DND-41 (cell line): ENCODE results near the gene CDK5RAP1.

Experiments used
- ATAC-seq: fragments of 200-7000 bp; cut with Tn5 transposase; 3 replicates; pipeline ENCODE4 v1.9.1; 2021; ENCODE audit warnings: low read depth; ENCODE audit not compliant: insufficient read depth
- DNase-seq: peaks from one replicate; pipeline ENCODE4 v3.0.0-alpha.2; 2020
- H2AFZ ChIP-seq: 2 replicates; pipeline ENCODE4 v1.6.0; 2012; ENCODE audit warnings: low read depth, low read length
- H3K27ac ChIP-seq: 2 replicates; pipeline ENCODE4 v1.5.1; 2012; ENCODE audit warnings: low read length, inconsistent platforms
- H3K27me3 ChIP-seq: fragments of 200-600 bp; sonication (generic); 2 replicates; pipeline ENCODE4 v1.6.0; 2012; ENCODE audit warnings: low read length, mild to moderate bottlenecking, inconsistent platforms; ENCODE audit not compliant: insufficient read depth, poor library complexity
- H3K36me3 ChIP-seq: 2 replicates; pipeline ENCODE4 v1.5.1; 2012; ENCODE audit warnings: low read length, inconsistent platforms; ENCODE audit not compliant: insufficient read depth
- H3K4me1 ChIP-seq: 2 replicates; pipeline ENCODE4 v1.5.1; 2012; ENCODE audit warnings: mild to moderate bottlenecking, low read length; ENCODE audit not compliant: insufficient read depth
- H3K4me2 ChIP-seq: 2 replicates; pipeline ENCODE4 v1.6.0; 2012; ENCODE audit warnings: mild to moderate bottlenecking, moderate library complexity, low read length, inconsistent platforms; ENCODE audit not compliant: insufficient read depth
- H3K4me3 ChIP-seq, 2 experiments: fragments of 200-600 bp in 1 of 2; shearing (Covaris generic) in 1 of 2; 2 replicates each; pipeline ENCODE4 v1.5.1; 2012 to 2016; ENCODE audit warnings: inconsistent platforms in 2 of 2, low read length in 2 of 2, mild to moderate bottlenecking in 2 of 2, low read depth in 1 of 2, moderate library complexity in 1 of 2
- H3K79me2 ChIP-seq: 2 replicates; pipeline ENCODE4 v1.6.0; 2012; ENCODE audit warnings: low read length, inconsistent platforms; ENCODE audit not compliant: insufficient read depth
- H3K9ac ChIP-seq: 2 replicates; pipeline ENCODE4 v1.6.0; 2012; ENCODE audit warnings: low read depth, mild to moderate bottlenecking, inconsistent platforms, low read length, moderate library complexity
- H3K9me3 ChIP-seq: 2 replicates; pipeline ENCODE4 v1.5.1; 2012; ENCODE audit warnings: low read length, moderate library complexity, mild to moderate bottlenecking, inconsistent platforms; ENCODE audit not compliant: insufficient read depth, severe bottlenecking
- H4K20me1 ChIP-seq: 2 replicates; pipeline ENCODE4 v1.6.0; 2012; ENCODE audit warnings: low read length; ENCODE audit not compliant: insufficient read depth
- CTCF ChIP-seq: IDR thresholded peaks from 2 replicates; pipeline ENCODE4 v1.5.1; 2012; ENCODE audit warnings: borderline replicate concordance, low read length, moderate library complexity, mild to moderate bottlenecking; ENCODE audit not compliant: poor library complexity, severe bottlenecking; ENCODE audit errors: extremely low read depth
- EZH2 ChIP-seq: IDR thresholded peaks from 3 replicates; pipeline ENCODE4 v1.6.1; 2012; ENCODE audit warnings: borderline replicate concordance, low read depth, mild to moderate bottlenecking, moderate library complexity, low read length, inconsistent platforms; ENCODE audit not compliant: severe bottlenecking

The CDK5RAP1 gene

GRCh38 chr20:33437141-33437911 lies 36.0 kb upstream of the CDK5RAP1 start:
- Histone ChIP-seq H3K27me3 (no peaks in the 10 kb centered on the region), H3K27ac (no peak overlapping the region), H3K9ac (no peak overlapping the region), H3K36me3 (no peaks in the 10 kb centered on the region), H3K4me2 (no peak overlapping the region), H3K4me1 (no peaks in the 10 kb centered on the region), H3K9me3 (no peaks in the 10 kb centered on the region), H3K79me2 (no peaks in the 10 kb centered on the region), H2AFZ (no peak overlapping the region), H3K4me3 (no peak overlapping the region), H4K20me1 (no peaks in the 10 kb centered on the region)
- ATAC-seq (no peak), DNase-seq (no peak)
- TF ChIP-seq CTCF (no peak), EZH2 (no peak)

- Histone ChIP-seq H3K36me3 (no peaks in the 10 kb centered on the region), H3K27ac (no peak overlapping the region), H2AFZ (no peak overlapping the region), H3K9me3 (no peaks in the 10 kb centered on the region), H3K79me2 (no peaks in the 10 kb centered on the region), H4K20me1 (no peaks in the 10 kb centered on the region), H3K4me3 (no peak overlapping the region), H3K9ac (no peak overlapping the region), H3K27me3 (no peaks in the 10 kb centered on the region), H3K4me1 (no peaks in the 10 kb centered on the region), H3K4me2 (no peak overlapping the region)
- TF ChIP-seq CTCF = no peak
- no peak for TF ChIP-seq EZH2
- ATAC-seq (no peak), DNase-seq (no peak)
Observed at GRCh38 chr20:33434434-33434833, 33.1 kb upstream of the CDK5RAP1 start.

GRCh38 chr20:33433465-33434234 lies 32.3 kb upstream of the CDK5RAP1 start:
- no peaks in the 10 kb centered on the region for H3K27me3 ChIP-seq
- H3K79me2 ChIP-seq = no peaks in the 10 kb centered on the region
- no peak overlapping the region for H3K9ac ChIP-seq
- no peak for TF ChIP-seq EZH2
- TF ChIP-seq CTCF = no peak
- no peak overlapping the region for H3K4me3 ChIP-seq
- DNase-seq = no peak
- no peaks in the 10 kb centered on the region for H4K20me1 ChIP-seq
- H3K27ac ChIP-seq = no peak overlapping the region
- H3K4me2 ChIP-seq = no peak overlapping the region
- H3K4me1 ChIP-seq = no peaks in the 10 kb centered on the region
- H3K36me3 ChIP-seq = no peaks in the 10 kb centered on the region
- H2AFZ ChIP-seq = no peak overlapping the region
- ATAC-seq = no peak
- H3K9me3 ChIP-seq = no peaks in the 10 kb centered on the region
